HepG2 (cell line): ENCODE measurements around the gene PTPMT1. TPM values are rescaled to one million over a fixed set of nuclear protein-coding genes. Genes with fewer than 3 reads are reported as not detected.
A peak's percentile ranks its signal among the peaks of the same experiment; 100 is the strongest.

Experiments
- ATAC-seq: fragments of 200-7000 bp; cut with Tn5 transposase; 3 replicates; pipeline ENCODE4 v1.9.1; 2020; ENCODE audit warnings: mild to moderate bottlenecking, moderate library complexity
- BruUV-seq: library from RNA; stranded (reverse); fragments of 400-500 nt; replicated peaks from 2 replicates; lab custom pipeline; 2021; lab: Mats Ljungman, UMichigan
- CTCF ChIA-PET: fragments of 300-600 bp; formaldehyde crosslinking; extraction: SDS; loops from one replicate; lab custom pipeline; 2021; ENCODE audit warnings: low total read pairs, inconsistent platforms, low intra/inter-chr PET ratio; lab: Yijun Ruan, JAX
- POLR2A ChIA-PET: fragments of 350-600 bp; sonication (Branson Sonifier 250); formaldehyde crosslinking; loops from one replicate; lab custom pipeline; 2020; ENCODE audit warnings: antibody characterized with exemption, inconsistent platforms; lab: Yijun Ruan, JAX
- DNase-seq: peaks from one replicate; pipeline ENCODE4 v3.0.0-alpha.2; 2015; ENCODE audit warnings: low spot score
- FAIRE-seq: peaks from 3 replicates; lab custom pipeline; 2011; peaks lifted over from hg19 to GRCh38; lab: Jason Lieb, UNC
- H2AFZ ChIP-seq: one replicate; pipeline ENCODE4 v1.6.1; 2011; ENCODE audit warnings: low read length, inconsistent platforms
- H3K27ac ChIP-seq: fragments of 300-600 bp; 3 replicates; pipeline ENCODE4 v1.8.0; 2011; ENCODE audit warnings: mixed run types, mild to moderate bottlenecking, mixed read lengths, low read length, inconsistent platforms; ENCODE audit not compliant: insufficient read depth; ENCODE audit errors: extremely low read length
- H3K27me3 ChIP-seq, 2 experiments: fragments of 200-600 bp in 1 of 2; 2 replicates in 1 of 2; 3 replicates in 1 of 2; pipeline versions ENCODE4 v1.6.0 to v1.8.0; 2011; ENCODE audit warnings: low read length in 2 of 2, mild to moderate bottlenecking in 2 of 2, moderate library complexity in 2 of 2, inconsistent platforms in 1 of 2; ENCODE audit not compliant: insufficient read depth in 2 of 2, control insufficient read depth in 1 of 2
- H3K36me3 ChIP-seq, 2 experiments: fragments of 200-600 bp in 1 of 2; replicated peaks in 1 of 2; 2 replicates in 1 of 2; 3 replicates in 1 of 2; pipeline versions ENCODE4 v1.5.1 to v1.8.0; 2011; ENCODE audit warnings: low read length in 2 of 2, inconsistent platforms in 1 of 2; ENCODE audit not compliant: insufficient read depth in 2 of 2, control insufficient read depth in 1 of 2
- H3K4me1 ChIP-seq: 2 replicates; pipeline ENCODE4 v1.5.1; 2012; ENCODE audit warnings: low read length, inconsistent platforms; ENCODE audit not compliant: insufficient read depth
- H3K4me2 ChIP-seq: 2 replicates; pipeline ENCODE4 v1.6.0; 2011; ENCODE audit warnings: low read depth, low read length, inconsistent platforms
- H3K4me3 ChIP-seq, 3 experiments: fragments of 200-600 bp in 1 of 3; sonication (generic), shearing (Covaris generic) in 1 of 3; replicated peaks in 1 of 3; 2 replicates each; pipeline ENCODE4 v1.5.1; 2011 to 2016; ENCODE audit warnings: low read length in 3 of 3, inconsistent platforms in 2 of 3, low read depth in 2 of 3, mild to moderate bottlenecking in 2 of 3, control low read depth in 1 of 3, mixed read lengths in 1 of 3; ENCODE audit not compliant: insufficient read depth in 1 of 3
- H3K79me2 ChIP-seq: one replicate; pipeline ENCODE4 v1.6.1; 2011; ENCODE audit warnings: low read length, inconsistent platforms; ENCODE audit not compliant: insufficient read depth
- H3K9ac ChIP-seq: 2 replicates; pipeline ENCODE4 v1.6.0; 2011; ENCODE audit warnings: mild to moderate bottlenecking, low read depth, low read length, inconsistent platforms; ENCODE audit not compliant: insufficient read depth
- H3K9me3 ChIP-seq: 2 replicates; pipeline ENCODE4 v1.5.1; 2012; ENCODE audit warnings: mild to moderate bottlenecking, low read length
- H4K20me1 ChIP-seq: 2 replicates; pipeline ENCODE4 v1.6.0; 2011; ENCODE audit warnings: inconsistent platforms, mild to moderate bottlenecking, low read length, moderate library complexity; ENCODE audit not compliant: insufficient read depth
- BRCA1 ChIP-seq: sonication (generic); formaldehyde crosslinking; IDR thresholded peaks from 2 replicates; pipeline ENCODE4 v1.4.0; 2020; ENCODE audit warnings: missing genetic modification reagents
- CAMTA2 ChIP-seq: sonication (generic); formaldehyde crosslinking; IDR thresholded peaks from 2 replicates; pipeline ENCODE4 v1.4.0; 2020; ENCODE audit warnings: mild to moderate bottlenecking, missing genetic modification reagents, borderline replicate concordance
- DRAP1 ChIP-seq: IDR thresholded peaks from 2 replicates; pipeline ENCODE4 v1.6.1; 2016; ENCODE audit warnings: missing genetic modification reagents, missing compliant biosample characterization
- EED ChIP-seq: sonication (generic); formaldehyde crosslinking; IDR thresholded peaks from 2 replicates; pipeline ENCODE4 v1.5.0; 2020; ENCODE audit warnings: mild to moderate bottlenecking, missing genetic modification reagents
- FOXA3 ChIP-seq: IDR thresholded peaks from 2 replicates; pipeline ENCODE4 v1.6.1; 2016; ENCODE audit warnings: missing genetic modification reagents, missing compliant biosample characterization
- FOXP4 ChIP-seq: sonication (generic); formaldehyde crosslinking; IDR thresholded peaks from 2 replicates; pipeline ENCODE4 v1.4.0; 2020; ENCODE audit warnings: missing genetic modification reagents
- GTF2F1 ChIP-seq: fragments of 150-350 bp; IDR thresholded peaks from 2 replicates; pipeline ENCODE4 v1.6.1; 2014; ENCODE audit warnings: low read length
- HMGXB4 ChIP-seq, 2 experiments: sonication (generic) in 1 of 2; formaldehyde crosslinking in 1 of 2; IDR thresholded peaks; 2 replicates each; pipeline versions ENCODE4 v1.4.0 to v1.6.1; 2018 to 2020; ENCODE audit warnings: missing genetic modification reagents in 2 of 2, borderline replicate concordance in 1 of 2, low read depth in 1 of 2, mild to moderate bottlenecking in 1 of 2, missing biosample characterization in 1 of 2
- IKZF4 ChIP-seq: sonication (generic); formaldehyde crosslinking; IDR thresholded peaks from 2 replicates; pipeline ENCODE4 v1.5.1; 2020; ENCODE audit warnings: borderline replicate concordance, mild to moderate bottlenecking, low read depth, missing genetic modification reagents; ENCODE audit errors: not compliant biosample characterization
- MED1 ChIP-seq: sonication (generic); formaldehyde crosslinking; IDR thresholded peaks from 2 replicates; pipeline ENCODE4 v1.4.0; 2020; ENCODE audit warnings: missing genetic modification reagents
- TRAFD1 ChIP-seq: sonication (generic); formaldehyde crosslinking; IDR thresholded peaks from 2 replicates; pipeline ENCODE4 v1.5.1; 2020; ENCODE audit warnings: missing genetic modification reagents, mild to moderate bottlenecking, borderline replicate concordance
- ZFP36 ChIP-seq: fragments of 150-350 bp; IDR thresholded peaks from 2 replicates; pipeline ENCODE4 v1.6.1; 2018; ENCODE audit warnings: borderline replicate concordance, low read length, low read depth; ENCODE audit not compliant: partially characterized antibody
- ZFP90 ChIP-seq: sonication (generic); formaldehyde crosslinking; IDR thresholded peaks from 2 replicates; pipeline ENCODE4 v1.8.0; 2022; ENCODE audit warnings: missing genetic modification reagents, mild to moderate bottlenecking, inconsistent platforms, borderline replicate concordance
- ZFX ChIP-seq: sonication (generic); formaldehyde crosslinking; IDR thresholded peaks from 2 replicates; pipeline ENCODE4 v1.4.0; 2020; ENCODE audit warnings: mild to moderate bottlenecking, low read depth, missing genetic modification reagents, moderate library complexity
- ZMYM4 ChIP-seq: sonication (generic); formaldehyde crosslinking; IDR thresholded peaks from 2 replicates; pipeline ENCODE4 v1.8.1; 2023; ENCODE audit warnings: mild to moderate bottlenecking, missing genetic modification reagents
- WGBS: methylation state at CpG from one replicate; pipeline ENCODE4 v1.1.6; 2017; ENCODE audit warnings: low lambda C conversion rate; 5-methylcytosine and 5-hydroxymethylcytosine counted together
- in situ Hi-C: cut with HindIII; loops from 2 replicates; pipeline ENCODE4 v1.10.0; 2017; ENCODE audit warnings: low pct_unique_long_range_greater_than_20kb; ENCODE audit not compliant: extremely low pct_ligation_motif_present
- intact Hi-C: fragments of 100-400 bp; cut with micrococcal nuclease; formaldehyde crosslinking; loops from one replicate; pipeline ENCODE4 v1.10.0; 2022; ENCODE audit not compliant: unreplicated experiment
- polyA plus RNA-seq, 8 experiments: library from polyadenylated mRNA; depleted of rRNA in 3 of 8; stranded (reverse) in 7 of 8; unstranded in 1 of 8; fragments of >200 nt; fragmentation: Illumina TruSeq in 4 of 8; extraction: Trizol in 4 of 8; gene quantifications; 2 replicates each; pipeline versions ENCODE4 v1.2.1 to v1.2.3, GENCODE V29; 2011 to 2016; ENCODE audit warnings: low read depth in 4 of 8, missing spikeins in 1 of 8, mixed read lengths in 1 of 8; ENCODE audit not compliant: insufficient read depth in 1 of 8
- total RNA-seq, 5 experiments: library from RNA; depleted of rRNA; stranded (reverse); fragments of >200 nt; fragmentation: Illumina TruSeq; extraction: Trizol; gene quantifications; 2 replicates each; pipeline ENCODE4 v1.2.3, GENCODE V29; 2016; ENCODE audit warnings: low read depth in 1 of 5

PTPMT1 gene
- total and polyA plus RNA-seq, 2 of the 13 experiments (the other 11 are each of a cell fraction or from before 2014, with no cell fraction given) = 55.6 to 129 TPM

GRCh38 chr11:47571895-47572294 is 6.5 kb downstream of the PTPMT1 start:
- POLR2A ChIA-PET = no interaction called here
- TSS peak; percentile 34 for BruUV-seq
- no peak for DNase-seq
- no peak for ATAC-seq
- H4K20me1 ChIP-seq = no peaks in the 10 kb centered on the region
- 100% methylated on average over 1 of the region's 1 CpG for WGBS
- peaks cover 12 to 47% of the 10 kb centered on the region in 2 experiments for H3K36me3 ChIP-seq
- no peaks in the 10 kb centered on the region for H3K9me3 ChIP-seq
- peaks cover 24% of the 10 kb centered on the region for H3K79me2 ChIP-seq
- in situ Hi-C loops = no loop called here
- CTCF ChIA-PET = no interaction called here
- no peak overlapping the region for H3K4me3 ChIP-seq
- H3K27me3 ChIP-seq = no peaks in the 10 kb centered on the region
- no peak overlapping the region for H3K4me2 ChIP-seq
- H2AFZ ChIP-seq = no peak overlapping the region
- intact Hi-C loops = no loop called here
- peaks cover 8% of the 10 kb centered on the region for H3K4me1 ChIP-seq
- no peak overlapping the region for H3K27ac ChIP-seq
- no peak overlapping the region for H3K9ac ChIP-seq
- no peak for FAIRE-seq
- no peak for TF ChIP-seq DRAP1 (CRISPR knock-in tag)
- no peak for TF ChIP-seq TRAFD1 (CRISPR knock-in tag)
- TF ChIP-seq IKZF4 (CRISPR knock-in tag) = no peak
- no peak for TF ChIP-seq ZFP90 (CRISPR knock-in tag)
- no peak for TF ChIP-seq FOXP4 (CRISPR knock-in tag)
- no peak for TF ChIP-seq HMGXB4 (CRISPR knock-in tag; IDR thresholded peaks at IDR 0.05; ENCODE audit: borderline replicate concordance in 1 of 2, low read depth in 1 of 2)
- no peak for TF ChIP-seq ZMYM4
- no peak for TF ChIP-seq GTF2F1
- no peak for TF ChIP-seq CAMTA2 (CRISPR knock-in tag)
- no peak for TF ChIP-seq ZFP36
- no peak for TF ChIP-seq FOXA3 (CRISPR knock-in tag)
- TF ChIP-seq ZFX (CRISPR knock-in tag) = no peak
- TF ChIP-seq BRCA1 (CRISPR knock-in tag) = no peak
- TF ChIP-seq MED1 (CRISPR knock-in tag) = no peak
- no peak for TF ChIP-seq EED (CRISPR knock-in tag)
